Ishikawa (cell line): ENCODE results near the gene EEFSEC.

ENCODE experiments used
- CEBPB ChIP-seq: IDR thresholded peaks from 2 replicates; pipeline ENCODE4 v1.6.1; 2012
- CREB1 ChIP-seq: IDR thresholded peaks from 2 replicates; pipeline ENCODE4 v1.6.1; 2012; ENCODE audit warnings: low read depth
- EP300 ChIP-seq: IDR thresholded peaks from 2 replicates; pipeline ENCODE4 v1.6.1; 2012; ENCODE audit warnings: borderline replicate concordance
- FOXM1 ChIP-seq: IDR thresholded peaks from 2 replicates; pipeline ENCODE4 v1.6.1; 2012; ENCODE audit warnings: low read depth, borderline replicate concordance
- RAD21 ChIP-seq: IDR thresholded peaks from 2 replicates; pipeline ENCODE4 v1.6.1; 2012; ENCODE audit warnings: low read depth
- TAF1 ChIP-seq: IDR thresholded peaks from 2 replicates; pipeline ENCODE4 v1.6.1; 2012; ENCODE audit warnings: low read depth, mild to moderate bottlenecking
- TCF12 ChIP-seq: IDR thresholded peaks from 2 replicates; pipeline ENCODE4 v1.6.1; 2012; ENCODE audit warnings: low read depth
- TEAD4 ChIP-seq: IDR thresholded peaks from 2 replicates; pipeline ENCODE4 v1.6.1; 2012
- ZBTB7A ChIP-seq: IDR thresholded peaks from 2 replicates; pipeline ENCODE4 v1.6.1; 2012; ENCODE audit warnings: low read depth
- TF ChIP-seq, protein P1 (sequence below): IDR thresholded peaks from 2 replicates; pipeline ENCODE4 v1.6.1; 2012; ENCODE audit warnings: low read depth, mild to moderate bottlenecking
- TF ChIP-seq, protein P2 (sequence below): IDR thresholded peaks from 2 replicates; pipeline ENCODE4 v1.6.1; 2012
- TF ChIP-seq, protein P3 (sequence below): IDR thresholded peaks from 2 replicates; pipeline ENCODE4 v1.6.1; 2012

DNA sequence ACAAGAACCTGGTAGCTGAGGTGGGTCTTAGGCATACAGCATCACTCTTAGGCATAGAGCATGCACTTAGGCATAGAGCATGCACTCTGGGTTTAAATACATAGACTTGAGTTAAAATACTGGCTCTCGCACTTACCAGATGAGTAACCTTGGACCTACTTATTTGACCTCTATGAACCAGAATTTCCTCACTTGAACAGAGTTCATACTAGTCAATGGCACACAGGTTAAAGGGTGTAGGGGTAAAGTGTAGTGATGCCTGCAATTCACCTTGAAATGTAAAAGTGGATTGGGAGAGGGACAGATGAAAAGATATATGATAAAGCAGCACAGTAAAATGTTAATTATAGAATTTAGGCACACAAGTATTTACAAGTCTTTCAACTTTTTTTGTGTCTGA, 31.3 kb upstream of the EEFSEC start:
- TF ChIP-seq CREB1 (no peak), FOXM1 (no peak), TAF1 (no peak), TEAD4 (no peak), RAD21 (no peak), ZBTB7A (no peak), TCF12 (no peak), CEBPB (no peak), EP300 (no peak)
- TF ChIP-seq, protein P1, sequence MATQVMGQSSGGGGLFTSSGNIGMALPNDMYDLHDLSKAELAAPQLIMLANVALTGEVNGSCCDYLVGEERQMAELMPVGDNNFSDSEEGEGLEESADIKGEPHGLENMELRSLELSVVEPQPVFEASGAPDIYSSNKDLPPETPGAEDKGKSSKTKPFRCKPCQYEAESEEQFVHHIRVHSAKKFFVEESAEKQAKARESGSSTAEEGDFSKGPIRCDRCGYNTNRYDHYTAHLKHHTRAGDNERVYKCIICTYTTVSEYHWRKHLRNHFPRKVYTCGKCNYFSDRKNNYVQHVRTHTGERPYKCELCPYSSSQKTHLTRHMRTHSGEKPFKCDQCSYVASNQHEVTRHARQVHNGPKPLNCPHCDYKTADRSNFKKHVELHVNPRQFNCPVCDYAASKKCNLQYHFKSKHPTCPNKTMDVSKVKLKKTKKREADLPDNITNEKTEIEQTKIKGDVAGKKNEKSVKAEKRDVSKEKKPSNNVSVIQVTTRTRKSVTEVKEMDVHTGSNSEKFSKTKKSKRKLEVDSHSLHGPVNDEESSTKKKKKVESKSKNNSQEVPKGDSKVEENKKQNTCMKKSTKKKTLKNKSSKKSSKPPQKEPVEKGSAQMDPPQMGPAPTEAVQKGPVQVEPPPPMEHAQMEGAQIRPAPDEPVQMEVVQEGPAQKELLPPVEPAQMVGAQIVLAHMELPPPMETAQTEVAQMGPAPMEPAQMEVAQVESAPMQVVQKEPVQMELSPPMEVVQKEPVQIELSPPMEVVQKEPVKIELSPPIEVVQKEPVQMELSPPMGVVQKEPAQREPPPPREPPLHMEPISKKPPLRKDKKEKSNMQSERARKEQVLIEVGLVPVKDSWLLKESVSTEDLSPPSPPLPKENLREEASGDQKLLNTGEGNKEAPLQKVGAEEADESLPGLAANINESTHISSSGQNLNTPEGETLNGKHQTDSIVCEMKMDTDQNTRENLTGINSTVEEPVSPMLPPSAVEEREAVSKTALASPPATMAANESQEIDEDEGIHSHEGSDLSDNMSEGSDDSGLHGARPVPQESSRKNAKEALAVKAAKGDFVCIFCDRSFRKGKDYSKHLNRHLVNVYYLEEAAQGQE, result no peak
- TF ChIP-seq, protein P2, sequence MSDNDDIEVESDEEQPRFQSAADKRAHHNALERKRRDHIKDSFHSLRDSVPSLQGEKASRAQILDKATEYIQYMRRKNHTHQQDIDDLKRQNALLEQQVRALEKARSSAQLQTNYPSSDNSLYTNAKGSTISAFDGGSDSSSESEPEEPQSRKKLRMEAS, result no peak
- TF ChIP-seq, protein P3, sequence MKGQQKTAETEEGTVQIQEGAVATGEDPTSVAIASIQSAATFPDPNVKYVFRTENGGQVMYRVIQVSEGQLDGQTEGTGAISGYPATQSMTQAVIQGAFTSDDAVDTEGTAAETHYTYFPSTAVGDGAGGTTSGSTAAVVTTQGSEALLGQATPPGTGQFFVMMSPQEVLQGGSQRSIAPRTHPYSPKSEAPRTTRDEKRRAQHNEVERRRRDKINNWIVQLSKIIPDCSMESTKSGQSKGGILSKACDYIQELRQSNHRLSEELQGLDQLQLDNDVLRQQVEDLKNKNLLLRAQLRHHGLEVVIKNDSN, result no peak
